SU-DHL-6 (cell line): ENCODE measurements around the gene NMT1.

ENCODE experiments used
- H2AFZ ChIP-seq: fragments of 200-600 bp; sonication (generic); 2 replicates; pipeline ENCODE4 v1.6.1; 2014; ENCODE audit warnings: low read depth, mild to moderate bottlenecking, moderate library complexity, mixed read lengths, antibody characterized with exemption, low read length; ENCODE audit not compliant: severe bottlenecking
- H3F3A ChIP-seq: fragments of 200-600 bp; shearing (Covaris generic); 2 replicates; pipeline ENCODE4 v1.6.0; 2016; ENCODE audit warnings: antibody characterized with exemption, mild to moderate bottlenecking; ENCODE audit not compliant: insufficient read depth
- H3K27ac ChIP-seq: fragments of 200-600 bp; sonication (generic); 2 replicates; pipeline ENCODE4 v1.5.1; 2016; ENCODE audit warnings: low read depth, mild to moderate bottlenecking, low read length, moderate library complexity, mixed read lengths
- H3K27me3 ChIP-seq: fragments of 200-600 bp; sonication (generic), shearing (Covaris generic); 2 replicates; pipeline ENCODE4 v1.6.0; 2014; ENCODE audit warnings: mild to moderate bottlenecking, low read length
- H3K36me3 ChIP-seq: fragments of 200-600 bp; sonication (generic); 2 replicates; pipeline ENCODE4 v1.6.1; 2014; ENCODE audit warnings: mild to moderate bottlenecking, low read length, mixed read lengths
- H3K4me2 ChIP-seq: fragments of 300-600, 200-600 bp; shearing (Covaris generic), sonication (generic); 2 replicates; pipeline ENCODE4 v1.6.0; 2014; ENCODE audit warnings: low read length, low read depth, mild to moderate bottlenecking; ENCODE audit not compliant: poor library complexity, severe bottlenecking
- H3K4me3 ChIP-seq: fragments of 200-600 bp; sonication (generic); 2 replicates; pipeline ENCODE4 v1.5.1; 2014; ENCODE audit warnings: antibody characterized with exemption, low read length, mild to moderate bottlenecking, mixed read lengths; ENCODE audit not compliant: insufficient read depth, poor library complexity, severe bottlenecking
- H3K79me2 ChIP-seq: fragments of 200-600 bp; sonication (generic); 2 replicates; pipeline ENCODE4 v1.6.1; 2014; ENCODE audit warnings: mild to moderate bottlenecking, low read length, moderate library complexity; ENCODE audit not compliant: insufficient read depth
- H3K9ac ChIP-seq: fragments of 200-600 bp; sonication (generic); 2 replicates; pipeline ENCODE4 v1.7.0; 2014; ENCODE audit warnings: mild to moderate bottlenecking, low read length
- H3K9me2 ChIP-seq: fragments of 200-600 bp; sonication (generic); replicated peaks from 2 replicates; pipeline ENCODE4 v1.6.1; 2014; ENCODE audit warnings: low read length; ENCODE audit not compliant: insufficient read depth
- H3K9me3 ChIP-seq: fragments of 200-600 bp; sonication (generic); 2 replicates; pipeline ENCODE4 v1.6.1; 2014; ENCODE audit warnings: low read length, mixed read lengths; ENCODE audit not compliant: insufficient read depth
- H4K20me1 ChIP-seq: fragments of 200-600 bp; sonication (generic); 2 replicates; pipeline ENCODE4 v1.6.1; 2014; ENCODE audit warnings: low read depth, mild to moderate bottlenecking, antibody characterized with exemption, low read length, moderate library complexity, mixed read lengths
- CTCF ChIP-seq: fragments of 200-600 bp; sonication (generic); IDR thresholded peaks from one replicate; pipeline ENCODE4 v1.5.1; 2017; ENCODE audit warnings: antibody characterized with exemption, mild to moderate bottlenecking, low read length, moderate library complexity; ENCODE audit not compliant: insufficient read depth, poor library complexity, severe bottlenecking
- EZH2phosphoT487 ChIP-seq: fragments of 200-600 bp; sonication (generic), shearing (Covaris generic); conservative IDR thresholded peaks from 2 replicates; pipeline ENCODE4 v1.6.1; 2018; ENCODE audit warnings: mild to moderate bottlenecking, antibody characterized with exemption, low read length, moderate library complexity, mixed read lengths

NMT1 gene

DNA sequence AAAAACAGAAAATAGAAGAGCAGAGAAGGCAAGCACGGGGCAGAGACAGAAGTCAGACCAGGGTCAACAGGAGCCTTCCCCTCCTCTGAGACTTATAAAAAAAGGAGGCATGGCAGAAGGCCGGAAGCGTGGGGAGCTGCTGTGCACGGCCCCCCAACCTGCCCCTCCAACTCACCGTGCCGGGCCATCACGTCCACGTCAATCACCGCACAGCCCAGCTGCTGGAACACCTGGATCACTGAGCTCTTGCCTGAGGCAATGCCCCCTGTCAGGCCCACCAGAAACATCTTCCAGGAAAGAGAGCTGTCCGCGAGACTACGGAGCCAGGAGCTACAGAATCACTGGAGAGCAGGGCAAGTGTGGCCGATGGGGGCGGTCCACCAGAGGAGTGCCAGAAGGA is 26.5 kb upstream of the NMT1 start:
- Histone ChIP-seq H3K36me3 (no peaks in the 10 kb centered on the region), H3K4me3 (no peak overlapping the region), H3K9me3 (no peaks in the 10 kb centered on the region), H2AFZ (no peak overlapping the region), H3F3A (no peaks in the 10 kb centered on the region), H3K27me3 (no peaks in the 10 kb centered on the region), H3K9ac (no peak overlapping the region), H3K27ac (no peak overlapping the region), H3K9me2 (no peaks in the 10 kb centered on the region), H3K79me2 (no peaks in the 10 kb centered on the region), H3K4me2 (no peak overlapping the region), H4K20me1 (no peaks in the 10 kb centered on the region)
- TF ChIP-seq EZH2phosphoT487, result no peak
- TF ChIP-seq CTCF, result no peak

DNA sequence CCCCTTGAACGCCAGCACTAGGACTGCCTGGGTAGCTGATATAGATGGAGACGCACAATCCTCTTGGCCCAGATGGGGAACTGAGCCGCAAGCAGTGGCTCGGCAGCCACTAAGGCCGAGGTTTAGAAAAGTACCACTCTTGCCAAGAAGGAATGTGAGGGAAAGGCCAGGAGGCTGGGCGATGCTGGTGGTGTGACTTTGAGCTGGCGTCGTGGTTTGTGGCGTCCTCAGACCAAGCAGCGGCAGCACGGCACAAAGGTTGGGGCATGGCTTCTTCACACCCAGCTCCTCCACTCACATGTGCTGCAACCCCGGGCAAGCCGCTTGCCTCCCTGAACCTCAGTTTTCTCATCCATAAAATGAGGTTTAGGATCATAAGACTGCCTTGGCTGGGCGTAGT is 25.3 kb upstream of the NMT1 start:
- Histone ChIP-seq H3K27ac (no peak overlapping the region), H2AFZ (no peak overlapping the region), H3K9ac (no peak overlapping the region), H3F3A (no peaks in the 10 kb centered on the region), H3K9me3 (no peaks in the 10 kb centered on the region), H3K27me3 (no peaks in the 10 kb centered on the region), H3K36me3 (no peaks in the 10 kb centered on the region), H3K4me3 (no peak overlapping the region), H3K4me2 (no peak overlapping the region), H3K9me2 (no peaks in the 10 kb centered on the region), H4K20me1 (no peaks in the 10 kb centered on the region), H3K79me2 (no peaks in the 10 kb centered on the region)
- TF ChIP-seq EZH2phosphoT487 (no peak), CTCF (no peak)

- H3K4me2 ChIP-seq, result no peak overlapping the region
- no peak overlapping the region for H3K27ac ChIP-seq
- no peaks in the 10 kb centered on the region for H3K9me2 ChIP-seq
- H3K27me3 ChIP-seq, result no peaks in the 10 kb centered on the region
- no peaks in the 10 kb centered on the region for H3K9me3 ChIP-seq
- no peak overlapping the region for H3K4me3 ChIP-seq
- TF ChIP-seq EZH2phosphoT487 (no peak), CTCF (no peak)
- no peaks in the 10 kb centered on the region for H3K79me2 ChIP-seq
- no peaks in the 10 kb centered on the region for H3K36me3 ChIP-seq
- H3F3A ChIP-seq, result no peaks in the 10 kb centered on the region
- H4K20me1 ChIP-seq, result no peaks in the 10 kb centered on the region
- H2AFZ ChIP-seq, result no peak overlapping the region
- H3K9ac ChIP-seq, result no peak overlapping the region
Observed at GRCh38 chr17:45036691-45037090, 24.4 kb upstream of the NMT1 start.
